Measurements from ENCODE around the gene PGS1.
"Not testable (repeated sequence)": the region's sequence is repeated elsewhere in the genome, so short reads cannot be mapped to it uniquely, and the experiment has no call there.

Gene PGS1

GRCh38 chr17:78461799-78462053 lies 83.3 kb downstream of the PGS1 start:
- Histone ChIP-seq H3K27me3 (ENCODE audit: insufficient read depth, low read depth) (no peaks in the 10 kb centered on the region), H4K20me1 (ENCODE audit: insufficient read depth) (no peaks in the 10 kb centered on the region), H3K9ac (no peak overlapping the region), H3K36me3 (ENCODE audit: insufficient read depth) (no peaks in the 10 kb centered on the region), H3K79me2 (ENCODE audit: insufficient read depth, low read depth) (no peaks in the 10 kb centered on the region), H3K4me3 (IDR thresholded peaks at IDR 0.05; ENCODE audit: insufficient read depth, low read depth, low read length) (no peak overlapping the region), H3K27ac (no peak overlapping the region), H3K4me1 (ENCODE audit: low read depth, poor library complexity, severe bottlenecking) (no peaks in the 10 kb centered on the region), H3K4me2 (no peak overlapping the region), H2AFZ (ENCODE audit: low read depth) (no peak overlapping the region)
- no peak for TF ChIP-seq CTCF (conservative IDR thresholded peaks at IDR 0.05; ENCODE audit: low read depth, low read length)

- no peaks in the 10 kb centered on the region for H4K20me1 ChIP-seq (ENCODE audit: insufficient read depth)
- H3K4me1 ChIP-seq (ENCODE audit: low read depth, poor library complexity, severe bottlenecking), result no peaks in the 10 kb centered on the region
- no peaks in the 10 kb centered on the region for H3K36me3 ChIP-seq (ENCODE audit: insufficient read depth)
- no peak overlapping the region for H3K27ac ChIP-seq
- no peak overlapping the region for H3K4me2 ChIP-seq
- no peak overlapping the region for H3K9ac ChIP-seq
- H3K79me2 ChIP-seq (ENCODE audit: insufficient read depth, low read depth), result no peaks in the 10 kb centered on the region
- TF ChIP-seq CTCF (conservative IDR thresholded peaks at IDR 0.05; ENCODE audit: low read depth, low read length), result no peak
- H3K4me3 ChIP-seq (IDR thresholded peaks at IDR 0.05; ENCODE audit: insufficient read depth, low read depth, low read length), result no peak overlapping the region
- no peaks in the 10 kb centered on the region for H3K27me3 ChIP-seq (ENCODE audit: insufficient read depth, low read depth)
- H2AFZ ChIP-seq (ENCODE audit: low read depth), result no peak overlapping the region
These were observed 83.7 kb downstream of the PGS1 start for GRCh38 chr17:78462148-78462547.

- H3K4me2 ChIP-seq; H3K4me1 ChIP-seq (ENCODE audit: low read depth, poor library complexity, severe bottlenecking); H3K4me3 ChIP-seq (IDR thresholded peaks at IDR 0.05; ENCODE audit: insufficient read depth, low read depth, low read length); H3K27me3 ChIP-seq (ENCODE audit: insufficient read depth, low read depth); H3K9ac ChIP-seq; H4K20me1 ChIP-seq (ENCODE audit: insufficient read depth); H3K36me3 ChIP-seq (ENCODE audit: insufficient read depth); H2AFZ ChIP-seq (ENCODE audit: low read depth); H3K27ac ChIP-seq; H3K79me2 ChIP-seq (ENCODE audit: insufficient read depth, low read depth): not testable (repeated sequence)
These were observed 87.8 kb downstream of the PGS1 start for GRCh38 chr17:78466109-78466785.

GRCh38 chr17:78466786-78467715 lies 88.6 kb downstream of the PGS1 start:
- no peaks in the 10 kb centered on the region for H3K36me3 ChIP-seq (ENCODE audit: insufficient read depth)
- no peaks in the 10 kb centered on the region for H4K20me1 ChIP-seq (ENCODE audit: insufficient read depth)
- peaks cover 10% of the 10 kb centered on the region for H3K4me1 ChIP-seq (ENCODE audit: low read depth, poor library complexity, severe bottlenecking)
- no peak overlapping the region for H2AFZ ChIP-seq (ENCODE audit: low read depth)
- no peak for TF ChIP-seq CTCF (conservative IDR thresholded peaks at IDR 0.05; ENCODE audit: low read depth, low read length)
- no peaks in the 10 kb centered on the region for H3K79me2 ChIP-seq (ENCODE audit: insufficient read depth, low read depth)
- no peak overlapping the region for H3K4me3 ChIP-seq (IDR thresholded peaks at IDR 0.05; ENCODE audit: insufficient read depth, low read depth, low read length)
- H3K4me2 ChIP-seq, result no peak overlapping the region
- no peak overlapping the region for H3K27ac ChIP-seq
- H3K9ac ChIP-seq, result no peak overlapping the region
- H3K27me3 ChIP-seq (ENCODE audit: insufficient read depth, low read depth), result no peaks in the 10 kb centered on the region

- Histone ChIP-seq H4K20me1 (ENCODE audit: insufficient read depth) (no peaks in the 10 kb centered on the region), H3K36me3 (ENCODE audit: insufficient read depth) (no peaks in the 10 kb centered on the region), H3K27ac (no peak overlapping the region), H3K4me3 (IDR thresholded peaks at IDR 0.05; ENCODE audit: insufficient read depth, low read depth, low read length) (no peak overlapping the region), H3K9ac (no peak overlapping the region), H3K79me2 (ENCODE audit: insufficient read depth, low read depth) (no peaks in the 10 kb centered on the region), H3K4me2 (no peak overlapping the region), H2AFZ (ENCODE audit: low read depth) (no peak overlapping the region), H3K4me1 (ENCODE audit: low read depth, poor library complexity, severe bottlenecking) (peaks cover 23% of the 10 kb centered on the region), H3K27me3 (ENCODE audit: insufficient read depth, low read depth) (no peaks in the 10 kb centered on the region)
- no peak for TF ChIP-seq CTCF (conservative IDR thresholded peaks at IDR 0.05; ENCODE audit: low read depth, low read length)
These were observed 89.9 kb downstream of the PGS1 start for GRCh38 chr17:78468366-78468765.
